Astrocyte (in vitro differentiated cells and primary cell): ENCODE data around the gene MCHR1.

Experiments
- CTCF ChIP-seq: IDR thresholded peaks from 2 replicates; pipeline ENCODE4 v1.5.1; 2011; ENCODE audit warnings: low read depth, mild to moderate bottlenecking, inconsistent platforms, low read length, moderate library complexity; ENCODE audit not compliant: insufficient read depth
- EZH2 ChIP-seq: IDR thresholded peaks from 2 replicates; pipeline ENCODE4 v1.6.1; 2012; ENCODE audit warnings: mild to moderate bottlenecking, low read length, inconsistent platforms; ENCODE audit not compliant: insufficient read depth

GRCh38 chr22:40638261-40638660, 41.0 kb upstream of the MCHR1 start:
- no peak for TF ChIP-seq EZH2
- no peak for TF ChIP-seq CTCF
